SK-N-SH (cell line): ENCODE measurements around the gene UNC5CL. TPM values are rescaled to one million over a fixed set of nuclear protein-coding genes. Genes with fewer than 3 reads are reported as not detected.
A peak's percentile ranks its signal among the peaks of the same experiment; 100 is the strongest.

ENCODE experiments used
- CTCF ChIA-PET: fragments of 300-600, 350-600 bp; formaldehyde crosslinking; extraction: SDS; loops from one replicate; lab custom pipeline; 2021; lab: Yijun Ruan, JAX
- POLR2A ChIA-PET: fragments of 350-600 bp; sonication (Branson Sonifier 250); formaldehyde crosslinking; extraction: SDS; loops from one replicate; lab custom pipeline; 2020; ENCODE audit warnings: antibody characterized with exemption, inconsistent platforms; lab: Yijun Ruan, JAX
- DNase-seq: peaks from one replicate; pipeline ENCODE4 v3.0.0; 2012
- H2AFZ ChIP-seq: fragments of 200-600 bp; sonication (generic); 2 replicates; pipeline ENCODE4 v1.8.1; 2016; ENCODE audit warnings: antibody characterized with exemption, mild to moderate bottlenecking, low read depth
- H3F3A ChIP-seq: fragments of 200-600 bp; sonication (generic); replicated peaks from 2 replicates; pipeline ENCODE3; 2016; ENCODE audit warnings: antibody characterized with exemption, mild to moderate bottlenecking; ENCODE audit not compliant: insufficient read depth
- H3K27ac ChIP-seq, 2 experiments: fragments of 200-500 bp in 1 of 2; fragments of 200-600 bp in 1 of 2; sonication (Bioruptor generic) in 1 of 2; sonication (generic), shearing (Covaris generic) in 1 of 2; 2 replicates each; pipeline versions ENCODE4 v1.5.1 to v1.6.1; 2014 to 2016; ENCODE audit warnings: low read depth in 2 of 2, inconsistent platforms in 1 of 2, low read length in 1 of 2, mild to moderate bottlenecking in 1 of 2, mixed read lengths in 1 of 2
- H3K27me3 ChIP-seq: fragments of 200-600 bp; sonication (generic), shearing (Covaris generic); 2 replicates; pipeline ENCODE4 v1.6.1; 2016; ENCODE audit warnings: mixed run types; ENCODE audit not compliant: insufficient read depth
- H3K36me3 ChIP-seq, 2 experiments: fragments of 200-500 bp in 1 of 2; fragments of 200-600 bp in 1 of 2; sonication (Bioruptor generic) in 1 of 2; sonication (generic) in 1 of 2; replicated peaks in 1 of 2; 2 replicates each; pipeline versions ENCODE3 to v1.5.1; 2014 to 2016; ENCODE audit warnings: low read length in 1 of 2, mild to moderate bottlenecking in 1 of 2; ENCODE audit not compliant: insufficient read depth in 2 of 2, control insufficient read depth in 1 of 2
- H3K4me1 ChIP-seq, 2 experiments: fragments of 200-500 bp in 1 of 2; fragments of 200-600 bp in 1 of 2; sonication (Bioruptor generic) in 1 of 2; sonication (generic), shearing (Covaris generic) in 1 of 2; 2 replicates each; pipeline versions ENCODE4 v1.5.1 to v1.6.1; 2014 to 2016; ENCODE audit warnings: low read depth in 1 of 2, low read length in 1 of 2, mixed run types in 1 of 2; ENCODE audit not compliant: insufficient read depth in 2 of 2, control insufficient read depth in 1 of 2
- H3K4me2 ChIP-seq: fragments of 200-600 bp; sonication (generic), shearing (Covaris generic); 2 replicates; pipeline ENCODE4 v1.6.1; 2017; ENCODE audit warnings: mixed run types
- H3K4me3 ChIP-seq, 2 experiments: fragments of 200-500 bp in 1 of 2; fragments of 200-600 bp in 1 of 2; sonication (Bioruptor generic) in 1 of 2; sonication (generic), shearing (Covaris generic) in 1 of 2; 2 replicates each; pipeline versions ENCODE4 v1.5.1 to v1.8.1; 2014 to 2016; ENCODE audit warnings: low read depth in 2 of 2, inconsistent platforms in 1 of 2, low read length in 1 of 2, mild to moderate bottlenecking in 1 of 2, mixed read lengths in 1 of 2, moderate library complexity in 1 of 2
- H3K79me2 ChIP-seq: fragments of 200-600 bp; sonication (generic); 2 replicates; pipeline ENCODE4 v1.8.1; 2017; ENCODE audit warnings: mild to moderate bottlenecking; ENCODE audit not compliant: insufficient read depth
- H3K9ac ChIP-seq: fragments of 200-600 bp; sonication (generic); 2 replicates; pipeline ENCODE4 v1.6.1; 2017; ENCODE audit warnings: mixed run types
- H3K9me2 ChIP-seq: fragments of 200-600 bp; sonication (generic); 2 replicates; pipeline ENCODE4 v1.6.1; 2017; ENCODE audit warnings: mixed run types
- H3K9me3 ChIP-seq: fragments of 200-600 bp; sonication (generic); 2 replicates; pipeline ENCODE4 v1.6.1; 2017; ENCODE audit warnings: mixed run types, mild to moderate bottlenecking, moderate library complexity
- H4K20me1 ChIP-seq: fragments of 200-600 bp; sonication (generic); 2 replicates; pipeline ENCODE4 v1.6.1; 2017; ENCODE audit warnings: mild to moderate bottlenecking, mixed run types; ENCODE audit not compliant: insufficient read depth
- CHD2 ChIP-seq: fragments of 150-350 bp; IDR thresholded peaks from 2 replicates; pipeline ENCODE4 v1.6.1; 2018; ENCODE audit warnings: low read length; ENCODE audit not compliant: partially characterized antibody
- ELF1 ChIP-seq: IDR thresholded peaks from 2 replicates; pipeline ENCODE4 v1.4.0; 2012
- EZH2phosphoT487 ChIP-seq: fragments of 200-600 bp; sonication (generic); IDR thresholded peaks from 2 replicates; pipeline ENCODE4 v1.6.1; 2017; ENCODE audit warnings: low read depth, mixed run types, mild to moderate bottlenecking, antibody characterized with exemption, moderate library complexity, borderline replicate concordance
- FOSL2 ChIP-seq: IDR thresholded peaks from 2 replicates; pipeline ENCODE4 v1.4.0; 2012; ENCODE audit warnings: low read depth, mild to moderate bottlenecking, moderate library complexity, borderline replicate concordance
- FOXJ3 ChIP-seq: sonication (generic); formaldehyde crosslinking; IDR thresholded peaks from 2 replicates; pipeline ENCODE4 v1.5.1; 2020; ENCODE audit warnings: mild to moderate bottlenecking, missing genetic modification reagents
- FOXM1 ChIP-seq: IDR thresholded peaks from 2 replicates; pipeline ENCODE4 v1.4.0; 2012; ENCODE audit warnings: low read depth, mild to moderate bottlenecking
- GABPA ChIP-seq: IDR thresholded peaks from 2 replicates; pipeline ENCODE4 v1.4.0; 2012; ENCODE audit warnings: low read depth, mild to moderate bottlenecking
- JUND ChIP-seq: IDR thresholded peaks from 2 replicates; pipeline ENCODE4 v1.4.0; 2012
- MXI1 ChIP-seq: IDR thresholded peaks from 2 replicates; pipeline ENCODE4 v1.6.1; 2012; ENCODE audit warnings: mild to moderate bottlenecking, low read depth, low read length, improper control_type of control experiment
- NRF1 ChIP-seq: IDR thresholded peaks from 2 replicates; pipeline ENCODE4 v1.6.1; 2012; ENCODE audit warnings: low read depth, mild to moderate bottlenecking, low read length
- POLR2AphosphoS5 ChIP-seq: IDR thresholded peaks from 2 replicates; pipeline ENCODE4 v1.6.1; 2012; ENCODE audit warnings: low read depth, low read length
- RCOR1 ChIP-seq: fragments of 150-350 bp; IDR thresholded peaks from 2 replicates; pipeline ENCODE4 v1.6.1; 2017; ENCODE audit warnings: antibody characterized with exemption, low read length
- SIN3A ChIP-seq: IDR thresholded peaks from 2 replicates; pipeline ENCODE4 v1.6.1; 2012; ENCODE audit warnings: low read depth, mild to moderate bottlenecking, low read length, moderate library complexity, borderline replicate concordance
- SMC3 ChIP-seq: IDR thresholded peaks from 2 replicates; pipeline ENCODE4 v1.6.1; 2012; ENCODE audit warnings: low read depth, low read length, improper control_type of control experiment
- TAF1 ChIP-seq: IDR thresholded peaks from 2 replicates; pipeline ENCODE4 v1.6.1; 2012; ENCODE audit warnings: low read depth, mild to moderate bottlenecking, low read length, moderate library complexity, borderline replicate concordance
- TCF12 ChIP-seq: IDR thresholded peaks from 2 replicates; pipeline ENCODE4 v1.4.0; 2012
- WGBS: methylation state at CpG from one replicate; pipeline ENCODE4 v1.1.6; 2017; ENCODE audit warnings: low lambda C conversion rate; 5-methylcytosine and 5-hydroxymethylcytosine counted together
- polyA plus RNA-seq, 3 experiments: library from polyadenylated mRNA; depleted of rRNA; stranded (reverse); fragments of >200 nt; gene quantifications; 2 replicates each; pipeline ENCODE4 v1.2.3, GENCODE V29; 2012
- TF ChIP-seq, protein P1 (sequence below): IDR thresholded peaks from 2 replicates; pipeline ENCODE4 v1.4.0; 2012; ENCODE audit warnings: low read depth, borderline replicate concordance
- TF ChIP-seq, protein P2 (sequence below): fragments of 150-350 bp; IDR thresholded peaks from 2 replicates; pipeline ENCODE4 v1.6.1; 2017; ENCODE audit warnings: antibody characterized with exemption, low read length, low read depth, borderline replicate concordance
- TF ChIP-seq, protein P3 (sequence below): IDR thresholded peaks from 2 replicates; pipeline ENCODE4; 2012
- TF ChIP-seq, protein P4 (sequence below): IDR thresholded peaks from 2 replicates; pipeline ENCODE4 v1.4.0; 2012; ENCODE audit warnings: low read depth, borderline replicate concordance

Gene UNC5CL
- polyA plus RNA-seq, 1 of the 3 experiments (the other 2 are of a cell fraction): 0.10 TPM

DNA sequence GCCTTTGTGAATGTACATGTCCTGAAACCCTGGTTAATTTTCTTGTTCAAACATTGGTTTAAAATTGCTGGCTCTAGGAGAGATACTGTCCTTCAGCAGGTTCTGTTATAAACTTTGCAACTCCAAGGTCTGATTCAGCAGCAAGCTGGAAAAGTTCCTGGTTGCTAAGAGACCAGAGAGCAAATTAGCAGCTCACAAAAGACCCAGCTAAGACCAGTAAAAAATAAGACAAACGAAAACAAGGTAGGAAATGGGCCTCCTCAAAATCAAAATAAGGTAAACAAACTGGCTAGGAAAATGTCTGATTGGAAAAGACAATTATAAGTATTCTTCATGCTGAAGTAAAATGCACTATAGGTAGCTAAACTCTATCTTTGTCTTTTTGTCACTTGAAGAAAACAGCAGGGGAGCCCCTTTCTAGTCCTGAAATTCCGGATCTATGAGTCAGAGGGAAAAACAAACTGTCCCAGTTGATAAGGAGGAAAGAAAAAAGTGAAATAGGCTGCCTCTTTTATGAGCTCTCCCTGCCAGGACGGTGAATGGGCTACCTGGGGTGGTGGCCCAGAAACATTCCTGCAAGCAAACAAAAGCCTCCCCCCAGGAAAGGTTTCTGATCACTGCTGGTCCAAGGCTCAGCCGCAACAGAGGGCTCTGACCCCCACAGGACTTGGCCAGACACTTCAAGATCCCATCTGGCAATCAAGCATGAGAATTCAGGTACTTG is 41.6 kb downstream of the UNC5CL start:
- H3K79me2 ChIP-seq: no peaks in the 10 kb centered on the region
- ChIA-PET CTCF (interaction anchor here (1.2 to 6.3 kb wide), 4 partner anchors 11 to 36 kb away, joined by 3 to 50 read pairs (median 4); no protein-coding TSS in a partner anchor), POLR2A (interaction anchor here (0.6 kb wide), 2 partner anchors 32 to 50 kb away, joined by 3 read pairs; no protein-coding TSS in a partner anchor)
- H3K36me3 ChIP-seq: no peaks in the 10 kb centered on the region
- H3K4me3 ChIP-seq: no peak overlapping the region
- no peaks in the 10 kb centered on the region; the same call in 1 of the 2 replicates for H3K27me3 ChIP-seq
- H3K4me1 ChIP-seq: peaks cover 7 to 13% of the 10 kb centered on the region in 2 experiments; a peak in 3 of 4 replicates
- peak overlapping the region in 1 of 2 experiments; percentile 40; a peak in 2 of 4 replicates for H3K27ac ChIP-seq
- H3F3A ChIP-seq: no peaks in the 10 kb centered on the region
- DNase-seq: no peak
- H4K20me1 ChIP-seq: no peaks in the 10 kb centered on the region
- TF ChIP-seq CHD2 (no peak), SIN3A (no peak), RCOR1 (no peak), TAF1 (no peak), EZH2phosphoT487 (no peak)
- TF ChIP-seq, protein P1, sequence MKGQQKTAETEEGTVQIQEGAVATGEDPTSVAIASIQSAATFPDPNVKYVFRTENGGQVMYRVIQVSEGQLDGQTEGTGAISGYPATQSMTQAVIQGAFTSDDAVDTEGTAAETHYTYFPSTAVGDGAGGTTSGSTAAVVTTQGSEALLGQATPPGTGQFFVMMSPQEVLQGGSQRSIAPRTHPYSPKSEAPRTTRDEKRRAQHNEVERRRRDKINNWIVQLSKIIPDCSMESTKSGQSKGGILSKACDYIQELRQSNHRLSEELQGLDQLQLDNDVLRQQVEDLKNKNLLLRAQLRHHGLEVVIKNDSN: no peak
- TF ChIP-seq, protein P2, sequence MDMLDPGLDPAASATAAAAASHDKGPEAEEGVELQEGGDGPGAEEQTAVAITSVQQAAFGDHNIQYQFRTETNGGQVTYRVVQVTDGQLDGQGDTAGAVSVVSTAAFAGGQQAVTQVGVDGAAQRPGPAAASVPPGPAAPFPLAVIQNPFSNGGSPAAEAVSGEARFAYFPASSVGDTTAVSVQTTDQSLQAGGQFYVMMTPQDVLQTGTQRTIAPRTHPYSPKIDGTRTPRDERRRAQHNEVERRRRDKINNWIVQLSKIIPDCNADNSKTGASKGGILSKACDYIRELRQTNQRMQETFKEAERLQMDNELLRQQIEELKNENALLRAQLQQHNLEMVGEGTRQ: no peak
- peak overlapping the region; percentile 55 for H2AFZ ChIP-seq
- H3K4me2 ChIP-seq: peak overlapping the region; percentile 51
- WGBS: 33% methylated on average over 4 of the region's 4 CpGs
- peak overlapping the region; percentile 9; the same call in 1 of the 2 replicates for H3K9ac ChIP-seq
- H3K9me2 ChIP-seq: no peaks in the 10 kb centered on the region
- no peaks in the 10 kb centered on the region for H3K9me3 ChIP-seq

DNA sequence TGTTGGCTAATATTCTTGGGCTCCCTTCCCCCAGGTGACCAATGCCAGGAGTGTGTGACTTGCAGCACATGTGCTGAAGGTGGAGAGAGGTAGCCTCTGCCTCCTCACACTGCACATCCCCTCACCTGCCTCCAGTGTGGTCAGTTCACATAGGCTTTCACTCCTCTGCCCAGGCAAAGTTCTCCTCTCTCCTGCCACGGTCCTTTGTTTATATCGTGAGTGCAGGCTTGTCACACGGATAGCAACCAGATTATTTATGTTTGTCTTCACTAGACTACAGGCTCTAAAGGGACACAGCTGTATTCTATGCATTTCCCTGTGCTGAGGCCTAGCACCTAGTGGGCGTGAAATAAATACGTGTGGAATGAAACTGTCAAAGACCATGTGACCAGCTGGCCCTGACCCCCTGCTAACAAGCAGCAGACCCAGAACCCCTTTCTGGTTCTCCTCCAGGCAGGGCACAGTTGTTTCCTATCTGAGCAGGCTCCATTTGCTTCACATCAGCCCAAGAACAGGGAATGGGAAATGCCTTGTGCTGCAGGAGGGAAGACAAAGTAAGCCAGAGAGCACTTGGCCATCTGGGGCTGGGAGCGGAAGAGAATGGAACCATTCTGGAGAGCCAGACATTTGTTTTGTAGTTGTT is 42.3 kb downstream of the UNC5CL start:
- H3K4me2 ChIP-seq: peak overlapping the region; percentile 51
- H3K27me3 ChIP-seq: no peaks in the 10 kb centered on the region; the same call in 1 of the 2 replicates
- H3K27ac ChIP-seq: peak overlapping the region in 1 of 2 experiments; percentile 40; a peak in 2 of 4 replicates
- CTCF ChIA-PET: interaction anchor here (0.6 to 6.3 kb wide), 3 partner anchors 22 to 31 kb away, joined by 3 to 50 read pairs (median 3); no protein-coding TSS in a partner anchor
- no peaks in the 10 kb centered on the region for H4K20me1 ChIP-seq
- H3K4me1 ChIP-seq: peaks cover 7 to 13% of the 10 kb centered on the region in 2 experiments; a peak in 3 of 4 replicates
- POLR2A ChIA-PET: no interaction called here
- TF ChIP-seq FOSL2: no peak
- TF ChIP-seq CHD2: no peak
- no peak for TF ChIP-seq GABPA
- no peak for TF ChIP-seq MXI1
- no peak for TF ChIP-seq EZH2phosphoT487
- TF ChIP-seq JUND: no peak
- no peak for TF ChIP-seq FOXM1
- no peak for TF ChIP-seq ELF1
- TF ChIP-seq NRF1: no peak
- TF ChIP-seq POLR2AphosphoS5: no peak
- TF ChIP-seq, protein P1: no peak
- TF ChIP-seq SMC3: no peak
- no peak for TF ChIP-seq TCF12
- TF ChIP-seq, protein P3, sequence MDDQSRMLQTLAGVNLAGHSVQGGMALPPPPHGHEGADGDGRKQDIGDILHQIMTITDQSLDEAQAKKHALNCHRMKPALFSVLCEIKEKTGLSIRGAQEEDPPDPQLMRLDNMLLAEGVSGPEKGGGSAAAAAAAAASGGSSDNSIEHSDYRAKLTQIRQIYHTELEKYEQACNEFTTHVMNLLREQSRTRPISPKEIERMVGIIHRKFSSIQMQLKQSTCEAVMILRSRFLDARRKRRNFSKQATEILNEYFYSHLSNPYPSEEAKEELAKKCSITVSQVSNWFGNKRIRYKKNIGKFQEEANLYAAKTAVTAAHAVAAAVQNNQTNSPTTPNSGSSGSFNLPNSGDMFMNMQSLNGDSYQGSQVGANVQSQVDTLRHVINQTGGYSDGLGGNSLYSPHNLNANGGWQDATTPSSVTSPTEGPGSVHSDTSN: no peak
- no peak for TF ChIP-seq FOXJ3 (CRISPR knock-in tag)
- TF ChIP-seq, protein P4, sequence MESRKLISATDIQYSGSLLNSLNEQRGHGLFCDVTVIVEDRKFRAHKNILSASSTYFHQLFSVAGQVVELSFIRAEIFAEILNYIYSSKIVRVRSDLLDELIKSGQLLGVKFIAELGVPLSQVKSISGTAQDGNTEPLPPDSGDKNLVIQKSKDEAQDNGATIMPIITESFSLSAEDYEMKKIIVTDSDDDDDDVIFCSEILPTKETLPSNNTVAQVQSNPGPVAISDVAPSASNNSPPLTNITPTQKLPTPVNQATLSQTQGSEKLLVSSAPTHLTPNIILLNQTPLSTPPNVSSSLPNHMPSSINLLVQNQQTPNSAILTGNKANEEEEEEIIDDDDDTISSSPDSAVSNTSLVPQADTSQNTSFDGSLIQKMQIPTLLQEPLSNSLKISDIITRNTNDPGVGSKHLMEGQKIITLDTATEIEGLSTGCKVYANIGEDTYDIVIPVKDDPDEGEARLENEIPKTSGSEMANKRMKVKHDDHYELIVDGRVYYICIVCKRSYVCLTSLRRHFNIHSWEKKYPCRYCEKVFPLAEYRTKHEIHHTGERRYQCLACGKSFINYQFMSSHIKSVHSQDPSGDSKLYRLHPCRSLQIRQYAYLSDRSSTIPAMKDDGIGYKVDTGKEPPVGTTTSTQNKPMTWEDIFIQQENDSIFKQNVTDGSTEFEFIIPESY: no peak
- TF ChIP-seq, all 33 proteins: peak for 0
- H3F3A ChIP-seq: no peaks in the 10 kb centered on the region
- no peaks in the 10 kb centered on the region for H3K79me2 ChIP-seq
- H3K9me3 ChIP-seq: no peaks in the 10 kb centered on the region
- no peaks in the 10 kb centered on the region for H3K9me2 ChIP-seq
- no peak overlapping the region; the same call in 1 of the 2 replicates for H3K9ac ChIP-seq
- H3K36me3 ChIP-seq: no peaks in the 10 kb centered on the region
- peak overlapping the region; percentile 55 for H2AFZ ChIP-seq
- no peak overlapping the region for H3K4me3 ChIP-seq
- WGBS: 72% methylated on average over 6 of the region's 6 CpGs
- DNase-seq: no peak
